HCT116 (cell line): Measurements from ENCODE around the gene ACCSL. TPM values are rescaled to one million over a fixed set of nuclear protein-coding genes. Genes with fewer than 3 reads are reported as not detected.

Source experiments
- ATAC-seq: fragments of 200-7000 bp; cut with Tn5 transposase; 2 replicates; pipeline ENCODE4 v1.9.1; 2020; ENCODE audit warnings: mild to moderate bottlenecking, moderate library complexity
- BruUV-seq: library from RNA; stranded (reverse); fragments of 400-500 nt; replicated peaks from 2 replicates; lab custom pipeline; 2021; lab: Mats Ljungman, UMichigan
- CTCF ChIA-PET: fragments of 300-600 bp; sonication (Branson Sonifier 250); formaldehyde crosslinking; loops from one replicate; lab custom pipeline; 2021; ENCODE audit warnings: antibody characterized with exemption; lab: Charles Lee
- POLR2A ChIA-PET: fragments of 300-600, 350-600 bp; sonication (Branson Sonifier 250); formaldehyde crosslinking; loops from one replicate; lab custom pipeline; 2021; ENCODE audit warnings: antibody characterized with exemption; lab: Charles Lee
- RAD21 ChIA-PET, 2 experiments: fragments of 300-600 bp; sonication (Branson Sonifier 250); formaldehyde crosslinking; loops; one replicate each; lab custom pipeline; 2023; ENCODE audit warnings: low total read pairs in 2 of 2; ENCODE audit not compliant: uncharacterized antibody in 2 of 2, unreplicated experiment in 2 of 2, low non-redundant PET in 1 of 2; lab: Charles Lee
- DNase-seq: peaks from one replicate; pipeline ENCODE4 v3.0.0-alpha.2; 2010; ENCODE audit warnings: low read depth, low spot score
- H2AFZ ChIP-seq: fragments of 200-600 bp; shearing (Covaris generic), sonication (generic); 2 replicates; pipeline ENCODE4 v1.6.1; 2017; ENCODE audit warnings: low read depth, mixed run types, mixed read lengths, antibody characterized with exemption, low read length; ENCODE audit not compliant: poor library complexity, severe bottlenecking
- H3K27ac ChIP-seq: 2 replicates; pipeline ENCODE4 v1.5.1; 2012; ENCODE audit warnings: low read depth, low read length
- H3K27me3 ChIP-seq: fragments of 200-600 bp; sonication (generic); 2 replicates; pipeline ENCODE4 v1.6.1; 2016; ENCODE audit warnings: mixed run types, low read length, mixed read lengths; ENCODE audit not compliant: insufficient read depth
- H3K36me3 ChIP-seq, 2 experiments: fragments of 200-500 bp in 1 of 2; fragments of 200-600 bp in 1 of 2; sonication (Bioruptor generic) in 1 of 2; sonication (generic) in 1 of 2; 2 replicates each; pipeline versions ENCODE4 v1.5.1 to v1.6.1; 2014 to 2016; ENCODE audit warnings: low read length in 2 of 2, inconsistent platforms in 1 of 2, mixed read lengths in 1 of 2, mixed run types in 1 of 2; ENCODE audit not compliant: insufficient read depth in 2 of 2, control insufficient read depth in 1 of 2
- H3K4me1 ChIP-seq, 2 experiments: fragments of 200-600 bp in 1 of 2; sonication (generic) in 1 of 2; 2 replicates each; pipeline versions ENCODE4 v1.5.1 to v1.6.1; 2012 to 2017; ENCODE audit warnings: low read length in 2 of 2, inconsistent platforms in 1 of 2, mild to moderate bottlenecking in 1 of 2, mixed read lengths in 1 of 2, mixed run types in 1 of 2, moderate library complexity in 1 of 2; ENCODE audit not compliant: insufficient read depth in 2 of 2, control insufficient read depth in 1 of 2
- H3K4me2 ChIP-seq: fragments of 200-600 bp; sonication (generic); 2 replicates; pipeline ENCODE4 v1.6.1; 2017; ENCODE audit warnings: mixed run types, low read length, mixed read lengths
- H3K4me3 ChIP-seq, 2 experiments: fragments of 200-600 bp in 1 of 2; sonication (generic) in 1 of 2; replicated peaks in 1 of 2; 2 replicates each; pipeline ENCODE4 v1.5.1; 2011 to 2016; ENCODE audit warnings: low read length in 2 of 2, control low read depth in 1 of 2, low read depth in 1 of 2, mild to moderate bottlenecking in 1 of 2, mixed read lengths in 1 of 2, mixed run types in 1 of 2
- H3K79me2 ChIP-seq: fragments of 200-600 bp; sonication (generic); 2 replicates; pipeline ENCODE4 v1.6.1; 2017; ENCODE audit warnings: mild to moderate bottlenecking, mixed run types, low read length, moderate library complexity, mixed read lengths; ENCODE audit not compliant: insufficient read depth
- H3K9ac ChIP-seq: fragments of 200-600 bp; sonication (generic); 2 replicates; pipeline ENCODE4 v1.6.1; 2016; ENCODE audit warnings: low read length, mixed read lengths
- H3K9me2 ChIP-seq: fragments of 200-600 bp; sonication (generic), shearing (Covaris generic); 2 replicates; pipeline ENCODE4 v1.6.1; 2017; ENCODE audit warnings: mixed run types, mild to moderate bottlenecking, moderate library complexity; ENCODE audit not compliant: insufficient read depth
- H3K9me3 ChIP-seq, 2 experiments: fragments of 200-500 bp in 1 of 2; fragments of 200-600 bp in 1 of 2; sonication (Bioruptor generic) in 1 of 2; sonication (generic) in 1 of 2; 2 replicates each; pipeline ENCODE4 v1.6.1; 2014 to 2017; ENCODE audit warnings: low read length in 2 of 2, mixed read lengths in 2 of 2, inconsistent platforms in 1 of 2, low read depth in 1 of 2, mild to moderate bottlenecking in 1 of 2, mixed run types in 1 of 2, moderate library complexity in 1 of 2; ENCODE audit not compliant: control insufficient read depth in 1 of 2, insufficient read depth in 1 of 2
- H4K20me1 ChIP-seq: fragments of 200-600 bp; sonication (generic), shearing (Covaris generic); 2 replicates; pipeline ENCODE4 v1.6.1; 2017; ENCODE audit warnings: mixed run types, mild to moderate bottlenecking, moderate library complexity; ENCODE audit not compliant: insufficient read depth
- CBX3 ChIP-seq: IDR thresholded peaks from 2 replicates; pipeline ENCODE4 v1.6.1; 2012; ENCODE audit warnings: low read depth
- CEBPB ChIP-seq: IDR thresholded peaks from 2 replicates; pipeline ENCODE4 v1.6.1; 2012; ENCODE audit warnings: low read depth
- ELF1 ChIP-seq: IDR thresholded peaks from 2 replicates; pipeline ENCODE4 v1.6.1; 2012; ENCODE audit warnings: low read depth, borderline replicate concordance
- JUND ChIP-seq: IDR thresholded peaks from 2 replicates; pipeline ENCODE4 v1.6.1; 2012
- POLR2A ChIP-seq: IDR thresholded peaks from 2 replicates; pipeline ENCODE4 v1.7.0; 2011; ENCODE audit warnings: borderline replicate concordance; ENCODE audit not compliant: insufficient read depth, insufficient read length; ENCODE audit errors: extremely low read depth
- SIN3A ChIP-seq: IDR thresholded peaks from 2 replicates; pipeline ENCODE4 v1.6.1; 2012; ENCODE audit warnings: low read depth
- YY1 ChIP-seq: IDR thresholded peaks from 2 replicates; pipeline ENCODE4 v1.6.1; 2011; ENCODE audit warnings: low read length, low read depth, moderate library complexity, mild to moderate bottlenecking; ENCODE audit not compliant: insufficient replicate concordance; ENCODE audit errors: extremely low read depth
- intact Hi-C: fragments of 100-400 bp; cut with micrococcal nuclease; formaldehyde crosslinking; loops from 2 replicates; pipeline ENCODE4 v1.10.0; 2022
- total RNA-seq: library from RNA; stranded (reverse); gene quantifications from one replicate; pipeline ENCODE4 v1.2.1, GENCODE V29; 2021; ENCODE audit not compliant: unreplicated experiment
- TF ChIP-seq, protein P1 (sequence below): IDR thresholded peaks from 2 replicates; pipeline ENCODE4 v1.6.1; 2012; ENCODE audit warnings: low read depth
- TF ChIP-seq, protein P2 (sequence below): IDR thresholded peaks from 2 replicates; pipeline ENCODE4 v1.6.1; 2012
- TF ChIP-seq, protein P3 (sequence below), 3 experiments: fragments of 200-600 bp in 1 of 3; sonication (generic) in 1 of 3; IDR thresholded peaks in 2 of 3; conservative IDR thresholded peaks in 1 of 3; 2 replicates each; pipeline ENCODE4 v1.5.1; 2012 to 2017; ENCODE audit warnings: low read depth in 2 of 3, low read length in 2 of 3, antibody characterized with exemption in 1 of 3, borderline replicate concordance in 1 of 3, control low read depth in 1 of 3, mild to moderate bottlenecking in 1 of 3, mixed read lengths in 1 of 3, mixed run types in 1 of 3, moderate library complexity in 1 of 3; ENCODE audit not compliant: insufficient read depth in 1 of 3

Gene ACCSL
- total RNA-seq, 1 experiment from 2014 or later: not detected

DNA sequence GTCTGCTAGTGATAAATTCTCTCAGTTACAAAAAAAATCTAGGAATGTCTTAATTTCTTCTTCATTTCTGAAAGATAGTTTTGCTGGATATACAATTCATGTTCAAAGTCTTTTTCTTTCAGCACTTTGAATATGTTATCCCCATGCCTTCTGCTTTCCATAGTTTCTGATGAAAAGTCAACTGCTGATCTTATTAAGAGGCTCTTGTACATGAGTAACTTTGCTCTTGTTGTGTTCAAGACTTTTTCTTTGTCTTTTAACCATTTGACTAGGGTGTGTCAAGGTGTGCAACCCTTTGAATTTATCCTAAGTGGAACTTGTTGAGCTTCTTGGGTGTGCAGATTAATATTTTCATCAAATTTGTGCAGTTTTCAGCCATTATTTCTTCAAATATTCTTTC is 22.1 kb upstream of the ACCSL start:
- no peaks in the 10 kb centered on the region for H3K9me2 ChIP-seq
- H3K4me1 ChIP-seq: no peaks in the 10 kb centered on the region
- H3K27ac ChIP-seq: no peak overlapping the region
- no peak overlapping the region for H3K9ac ChIP-seq
- no peaks in the 10 kb centered on the region for H3K36me3 ChIP-seq
- ATAC-seq: no peak
- H3K27me3 ChIP-seq: no peaks in the 10 kb centered on the region
- H3K4me3 ChIP-seq: no peak overlapping the region
- H3K9me3 ChIP-seq: peaks cover 6 to 9% of the 10 kb centered on the region in 2 experiments; a peak in 1 of 4 replicates
- H3K4me2 ChIP-seq: no peak overlapping the region
- POLR2A ChIA-PET: no interaction called here
- TF ChIP-seq CBX3 (peak; percentile 20; the same call in 1 of the 2 replicates), ELF1 (no peak)
- TF ChIP-seq, all 23 proteins: peak for 1
- ChIA-PET RAD21 (no interaction called here), CTCF (no interaction called here)
- DNase-seq: no peak
- Histone ChIP-seq H2AFZ (no peak overlapping the region), H4K20me1 (no peaks in the 10 kb centered on the region), H3K79me2 (no peaks in the 10 kb centered on the region)
- no TSS peak for BruUV-seq
- intact Hi-C loops: no loop called here

DNA sequence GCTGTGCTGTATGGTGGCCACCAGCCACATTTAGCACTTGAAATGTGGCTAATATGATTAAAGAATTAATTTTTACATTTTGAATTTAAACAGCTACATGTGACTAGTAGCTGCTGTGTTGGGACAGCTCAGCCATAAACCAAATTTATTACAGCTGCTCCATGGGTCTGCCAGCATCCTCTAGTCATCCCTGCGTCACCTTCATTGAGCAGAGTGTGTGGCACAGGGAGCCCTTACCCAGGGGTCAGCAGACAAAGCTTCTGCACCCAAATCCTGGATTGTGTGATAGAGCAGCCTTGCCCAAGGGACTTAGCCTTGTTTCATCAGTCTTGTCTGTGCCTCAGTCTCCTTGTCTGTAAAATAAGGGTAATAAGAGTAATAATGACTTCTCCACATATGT is 19.4 kb upstream of the ACCSL start:
- no peak overlapping the region for H3K4me2 ChIP-seq
- no peaks in the 10 kb centered on the region for H4K20me1 ChIP-seq
- no peaks in the 10 kb centered on the region for H3K27me3 ChIP-seq
- ChIA-PET POLR2A (no interaction called here), CTCF (interaction anchor here (2.6 kb wide), 1 partner anchor 9 kb away, joined by 9 read pairs; no protein-coding TSS in a partner anchor), RAD21 (no interaction called here)
- no peaks in the 10 kb centered on the region for H3K36me3 ChIP-seq
- no peaks in the 10 kb centered on the region for H3K9me2 ChIP-seq
- no peak overlapping the region for H3K27ac ChIP-seq
- no peaks in the 10 kb centered on the region for H3K79me2 ChIP-seq
- H3K4me3 ChIP-seq: no peak overlapping the region
- no peak for DNase-seq
- intact Hi-C loops: no loop called here
- H3K9me3 ChIP-seq: peaks cover 6 to 9% of the 10 kb centered on the region in 2 experiments; a peak in 1 of 4 replicates
- no peaks in the 10 kb centered on the region for H3K4me1 ChIP-seq
- TF ChIP-seq SIN3A (no peak), YY1 (no peak), POLR2A (no peak), JUND (no peak), CEBPB (no peak)
- TF ChIP-seq, protein P1, sequence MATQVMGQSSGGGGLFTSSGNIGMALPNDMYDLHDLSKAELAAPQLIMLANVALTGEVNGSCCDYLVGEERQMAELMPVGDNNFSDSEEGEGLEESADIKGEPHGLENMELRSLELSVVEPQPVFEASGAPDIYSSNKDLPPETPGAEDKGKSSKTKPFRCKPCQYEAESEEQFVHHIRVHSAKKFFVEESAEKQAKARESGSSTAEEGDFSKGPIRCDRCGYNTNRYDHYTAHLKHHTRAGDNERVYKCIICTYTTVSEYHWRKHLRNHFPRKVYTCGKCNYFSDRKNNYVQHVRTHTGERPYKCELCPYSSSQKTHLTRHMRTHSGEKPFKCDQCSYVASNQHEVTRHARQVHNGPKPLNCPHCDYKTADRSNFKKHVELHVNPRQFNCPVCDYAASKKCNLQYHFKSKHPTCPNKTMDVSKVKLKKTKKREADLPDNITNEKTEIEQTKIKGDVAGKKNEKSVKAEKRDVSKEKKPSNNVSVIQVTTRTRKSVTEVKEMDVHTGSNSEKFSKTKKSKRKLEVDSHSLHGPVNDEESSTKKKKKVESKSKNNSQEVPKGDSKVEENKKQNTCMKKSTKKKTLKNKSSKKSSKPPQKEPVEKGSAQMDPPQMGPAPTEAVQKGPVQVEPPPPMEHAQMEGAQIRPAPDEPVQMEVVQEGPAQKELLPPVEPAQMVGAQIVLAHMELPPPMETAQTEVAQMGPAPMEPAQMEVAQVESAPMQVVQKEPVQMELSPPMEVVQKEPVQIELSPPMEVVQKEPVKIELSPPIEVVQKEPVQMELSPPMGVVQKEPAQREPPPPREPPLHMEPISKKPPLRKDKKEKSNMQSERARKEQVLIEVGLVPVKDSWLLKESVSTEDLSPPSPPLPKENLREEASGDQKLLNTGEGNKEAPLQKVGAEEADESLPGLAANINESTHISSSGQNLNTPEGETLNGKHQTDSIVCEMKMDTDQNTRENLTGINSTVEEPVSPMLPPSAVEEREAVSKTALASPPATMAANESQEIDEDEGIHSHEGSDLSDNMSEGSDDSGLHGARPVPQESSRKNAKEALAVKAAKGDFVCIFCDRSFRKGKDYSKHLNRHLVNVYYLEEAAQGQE: no peak
- TF ChIP-seq, protein P2, sequence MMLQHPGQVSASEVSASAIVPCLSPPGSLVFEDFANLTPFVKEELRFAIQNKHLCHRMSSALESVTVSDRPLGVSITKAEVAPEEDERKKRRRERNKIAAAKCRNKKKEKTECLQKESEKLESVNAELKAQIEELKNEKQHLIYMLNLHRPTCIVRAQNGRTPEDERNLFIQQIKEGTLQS: no peak
- TF ChIP-seq, protein P3, sequence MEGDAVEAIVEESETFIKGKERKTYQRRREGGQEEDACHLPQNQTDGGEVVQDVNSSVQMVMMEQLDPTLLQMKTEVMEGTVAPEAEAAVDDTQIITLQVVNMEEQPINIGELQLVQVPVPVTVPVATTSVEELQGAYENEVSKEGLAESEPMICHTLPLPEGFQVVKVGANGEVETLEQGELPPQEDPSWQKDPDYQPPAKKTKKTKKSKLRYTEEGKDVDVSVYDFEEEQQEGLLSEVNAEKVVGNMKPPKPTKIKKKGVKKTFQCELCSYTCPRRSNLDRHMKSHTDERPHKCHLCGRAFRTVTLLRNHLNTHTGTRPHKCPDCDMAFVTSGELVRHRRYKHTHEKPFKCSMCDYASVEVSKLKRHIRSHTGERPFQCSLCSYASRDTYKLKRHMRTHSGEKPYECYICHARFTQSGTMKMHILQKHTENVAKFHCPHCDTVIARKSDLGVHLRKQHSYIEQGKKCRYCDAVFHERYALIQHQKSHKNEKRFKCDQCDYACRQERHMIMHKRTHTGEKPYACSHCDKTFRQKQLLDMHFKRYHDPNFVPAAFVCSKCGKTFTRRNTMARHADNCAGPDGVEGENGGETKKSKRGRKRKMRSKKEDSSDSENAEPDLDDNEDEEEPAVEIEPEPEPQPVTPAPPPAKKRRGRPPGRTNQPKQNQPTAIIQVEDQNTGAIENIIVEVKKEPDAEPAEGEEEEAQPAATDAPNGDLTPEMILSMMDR (IDR thresholded peaks at IDR 0.05 in 2 of 3, conservative IDR thresholded peaks at IDR 0.05 in 1 of 3; ENCODE audit: borderline replicate concordance in 1 of 3, insufficient read depth in 1 of 3, low read depth in 2 of 3, low read length in 2 of 3): no peak
- BruUV-seq: no TSS peak
- H2AFZ ChIP-seq: no peak overlapping the region
- no peak for ATAC-seq
- H3K9ac ChIP-seq: no peak overlapping the region
